CD4-positive, alpha-beta T cell treated with Interleukin-21 for 1 hour (primary cell): ENCODE measurements around the gene KIAA0232.
A peak's percentile ranks its signal among the peaks of the same experiment; 100 is the strongest.
"Not testable (repeated sequence)": the region's sequence is repeated elsewhere in the genome, so short reads cannot be mapped to it uniquely, and the experiment has no call there.

ENCODE experiments used
- DNase-seq: peaks from one replicate; pipeline ENCODE4 v3.0.0-alpha.2; 2020

The KIAA0232 gene

GRCh38 chr4:6776920-6777635 is 5.4 kb upstream of the KIAA0232 start:
- no peak for DNase-seq

GRCh38 chr4:6777636-6778281 is 4.8 kb upstream of the KIAA0232 start:
- no peak for DNase-seq

- no peak for DNase-seq
Observed at GRCh38 chr4:6778435-6778834, 4.1 kb upstream of the KIAA0232 start.

GRCh38 chr4:6779667-6780565 is 2.6 kb upstream of the KIAA0232 start:
- no peak for DNase-seq

GRCh38 chr4:6781113-6781512 is 1.4 kb upstream of the KIAA0232 start:
- no peak for DNase-seq

GRCh38 chr4:6781561-6781960 is 966 bp upstream of the KIAA0232 start:
- no peak for DNase-seq

GRCh38 chr4:6782846-6783110 is 251 bp downstream of the KIAA0232 start:
- no peak for DNase-seq

GRCh38 chr4:6783111-6783981 is 819 bp downstream of the KIAA0232 start:
- DNase-seq: peak; percentile 91

- DNase-seq: no peak
Observed at GRCh38 chr4:6785572-6785925, 3.0 kb downstream of the KIAA0232 start.

GRCh38 chr4:6788123-6788522 is 5.6 kb downstream of the KIAA0232 start:
- no peak for DNase-seq

GRCh38 chr4:6791245-6791644 is 8.7 kb downstream of the KIAA0232 start:
- not testable (repeated sequence) for DNase-seq

GRCh38 chr4:6791796-6792195 is 9.3 kb downstream of the KIAA0232 start:
- not testable (repeated sequence) for DNase-seq

GRCh38 chr4:6794189-6794588 is 11.7 kb downstream of the KIAA0232 start:
- no peak for DNase-seq

GRCh38 chr4:6795821-6796220 is 13.3 kb downstream of the KIAA0232 start:
- no peak for DNase-seq

- not testable (repeated sequence) for DNase-seq
Observed at GRCh38 chr4:6797368-6797767, 14.8 kb downstream of the KIAA0232 start.

- DNase-seq: no peak
Observed at GRCh38 chr4:6799091-6799490, 16.6 kb downstream of the KIAA0232 start.

- no peak for DNase-seq
Observed at GRCh38 chr4:6802025-6802424, 19.5 kb downstream of the KIAA0232 start.

- DNase-seq: no peak
Observed at GRCh38 chr4:6802626-6803025, 20.1 kb downstream of the KIAA0232 start.

- no peak for DNase-seq
Observed at GRCh38 chr4:6803246-6803645, 20.7 kb downstream of the KIAA0232 start.

GRCh38 chr4:6804082-6804752 is 21.7 kb downstream of the KIAA0232 start:
- DNase-seq: no peak

GRCh38 chr4:6806924-6807626 is 24.5 kb downstream of the KIAA0232 start:
- DNase-seq: no peak

- DNase-seq: no peak
Observed at GRCh38 chr4:6808259-6808658, 25.7 kb downstream of the KIAA0232 start.
